GM19351 (cell line): ENCODE measurements around the gene ZC3H12A.

Experiments used
- ATAC-seq: cut with Tn5 transposase; IDR thresholded peaks from one replicate; pipeline ENCODE4 v1.9.1; 2021; ENCODE audit warnings: mild to moderate bottlenecking, moderate library complexity; ENCODE audit not compliant: unreplicated experiment

The ZC3H12A gene

DNA sequence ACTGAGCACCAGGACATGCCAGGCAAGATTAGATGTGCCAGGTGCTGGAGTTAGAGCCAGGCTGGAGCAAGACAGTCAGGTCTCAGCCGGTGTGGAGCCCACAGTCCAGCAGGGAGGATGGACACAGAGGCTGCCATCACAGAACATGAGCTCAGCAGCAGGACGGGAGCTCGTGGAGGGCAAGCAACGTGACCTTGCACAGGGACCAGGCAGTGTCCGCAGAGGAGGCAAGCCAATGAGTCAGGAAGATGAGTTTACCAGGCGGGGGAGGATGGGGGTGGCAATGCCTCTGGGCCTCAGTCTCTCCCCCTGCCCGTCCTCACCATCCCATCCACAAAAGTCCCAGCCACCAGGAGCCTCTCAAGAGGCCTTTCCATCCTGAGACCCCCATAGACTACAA, 20.7 kb upstream of the ZC3H12A start:
- ATAC-seq, result no peak

DNA sequence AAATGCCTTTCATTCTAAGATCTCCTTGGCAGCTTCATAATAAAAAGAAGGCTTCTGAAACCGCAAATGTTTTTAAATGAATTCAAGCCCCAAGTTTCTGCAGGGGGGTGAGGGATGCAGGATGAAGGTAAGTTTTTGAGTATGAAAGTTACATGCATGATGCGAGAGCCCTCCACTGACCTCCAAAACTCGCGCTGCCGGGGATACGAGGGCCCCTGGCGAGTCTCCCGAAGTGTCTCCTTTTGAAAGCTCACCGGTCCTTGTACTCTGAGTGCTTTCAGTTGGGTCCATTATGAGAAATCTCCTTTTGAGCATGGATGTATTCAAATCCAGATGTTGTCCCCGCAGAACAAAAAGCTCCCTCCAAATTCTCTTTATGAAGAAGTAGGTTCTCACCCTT, 18.9 kb upstream of the ZC3H12A start:
- ATAC-seq, result no peak

DNA sequence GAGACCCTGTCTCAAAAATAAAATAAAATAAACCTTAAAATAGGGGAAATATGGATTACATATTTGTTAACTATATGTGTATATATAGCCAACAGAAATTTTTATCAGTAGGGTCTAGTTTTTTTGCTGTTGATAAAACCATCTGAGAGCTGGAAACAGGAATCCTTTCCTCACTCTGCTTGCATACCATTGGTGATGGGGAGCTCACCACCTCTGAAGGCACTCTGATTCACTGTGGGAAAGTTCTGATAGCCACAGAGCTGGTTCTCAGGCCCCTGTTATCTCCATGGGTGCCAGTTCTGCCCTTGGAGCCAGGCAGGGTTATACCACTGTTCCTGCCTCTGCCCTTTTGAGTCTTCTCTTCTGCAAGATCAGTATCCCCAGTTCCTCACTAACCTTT, 17.8 kb upstream of the ZC3H12A start:
- ATAC-seq, result no peak

DNA sequence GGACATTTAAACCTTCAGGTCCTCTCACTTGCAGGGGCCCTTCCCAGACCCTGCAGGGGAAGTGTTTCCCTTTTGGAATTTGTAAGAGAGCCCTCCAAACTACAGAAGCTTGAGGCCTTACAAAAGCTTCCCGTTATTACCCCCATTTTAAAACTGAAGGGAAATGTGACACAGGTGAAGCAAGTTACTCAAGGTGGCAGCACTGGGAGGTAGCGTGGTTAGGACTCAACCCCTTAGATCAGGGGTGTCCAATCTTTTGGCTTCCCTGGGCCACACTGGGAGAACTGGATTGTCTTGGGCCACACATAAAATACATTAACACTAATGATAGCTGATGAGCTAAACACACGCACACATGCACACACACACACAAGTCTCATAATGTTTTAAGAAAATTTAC, 15.8 kb upstream of the ZC3H12A start:
- ATAC-seq, result no peak

DNA sequence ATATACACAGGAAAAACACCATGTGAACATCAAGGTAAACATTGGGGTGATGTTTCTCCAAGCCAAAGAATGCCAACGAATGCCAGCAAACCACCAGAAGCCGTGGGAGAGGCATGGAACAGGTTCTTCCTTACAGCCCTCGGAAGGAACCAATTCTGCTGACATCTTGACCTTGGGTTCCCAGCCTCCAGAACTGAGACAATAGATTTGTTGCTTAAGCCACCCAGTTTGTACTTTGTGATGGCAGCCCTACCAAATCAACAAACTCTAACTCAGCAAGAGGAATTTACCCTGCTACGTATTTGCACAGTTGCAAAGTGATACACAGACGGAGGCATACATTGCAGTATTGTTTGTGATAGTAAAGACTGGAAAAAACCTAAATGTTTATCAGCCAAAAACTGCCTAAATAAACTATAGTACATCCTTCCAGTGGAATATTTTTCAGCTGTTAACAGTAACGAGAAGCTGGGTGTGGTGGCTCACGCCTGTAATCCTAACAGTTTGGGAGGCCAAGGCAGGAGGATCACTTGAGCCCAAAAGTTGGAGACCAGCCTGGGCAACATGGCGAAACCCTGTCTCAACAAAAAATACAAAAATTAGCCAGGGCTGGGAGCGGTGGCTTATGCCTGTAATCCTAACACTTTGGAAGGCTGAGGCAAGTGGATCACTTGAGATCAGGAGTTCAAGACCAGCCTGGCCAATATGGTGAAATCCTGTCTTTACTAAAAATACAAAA, 12.5 kb upstream of the ZC3H12A start:
- ATAC-seq, result no peak

DNA sequence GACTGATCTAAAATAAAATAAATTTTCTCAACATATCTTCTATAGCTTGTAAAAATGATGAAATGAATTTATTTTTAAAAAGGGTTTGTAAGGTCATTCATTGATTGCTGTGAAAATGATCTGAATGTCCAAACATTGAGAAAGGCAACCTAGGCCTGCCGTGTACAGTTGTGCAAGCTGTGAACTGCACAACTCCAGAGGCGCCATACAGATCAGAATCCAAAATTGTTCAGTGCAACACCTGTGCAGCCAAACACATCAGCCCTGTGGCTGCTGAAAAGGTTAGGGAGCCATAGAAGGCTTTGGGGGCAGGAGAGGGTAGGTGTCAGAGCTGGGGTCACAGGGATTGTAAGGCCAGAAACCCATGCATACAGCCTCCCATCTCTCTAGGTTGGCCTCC, 9.9 kb upstream of the ZC3H12A start:
- ATAC-seq, result no peak

DNA sequence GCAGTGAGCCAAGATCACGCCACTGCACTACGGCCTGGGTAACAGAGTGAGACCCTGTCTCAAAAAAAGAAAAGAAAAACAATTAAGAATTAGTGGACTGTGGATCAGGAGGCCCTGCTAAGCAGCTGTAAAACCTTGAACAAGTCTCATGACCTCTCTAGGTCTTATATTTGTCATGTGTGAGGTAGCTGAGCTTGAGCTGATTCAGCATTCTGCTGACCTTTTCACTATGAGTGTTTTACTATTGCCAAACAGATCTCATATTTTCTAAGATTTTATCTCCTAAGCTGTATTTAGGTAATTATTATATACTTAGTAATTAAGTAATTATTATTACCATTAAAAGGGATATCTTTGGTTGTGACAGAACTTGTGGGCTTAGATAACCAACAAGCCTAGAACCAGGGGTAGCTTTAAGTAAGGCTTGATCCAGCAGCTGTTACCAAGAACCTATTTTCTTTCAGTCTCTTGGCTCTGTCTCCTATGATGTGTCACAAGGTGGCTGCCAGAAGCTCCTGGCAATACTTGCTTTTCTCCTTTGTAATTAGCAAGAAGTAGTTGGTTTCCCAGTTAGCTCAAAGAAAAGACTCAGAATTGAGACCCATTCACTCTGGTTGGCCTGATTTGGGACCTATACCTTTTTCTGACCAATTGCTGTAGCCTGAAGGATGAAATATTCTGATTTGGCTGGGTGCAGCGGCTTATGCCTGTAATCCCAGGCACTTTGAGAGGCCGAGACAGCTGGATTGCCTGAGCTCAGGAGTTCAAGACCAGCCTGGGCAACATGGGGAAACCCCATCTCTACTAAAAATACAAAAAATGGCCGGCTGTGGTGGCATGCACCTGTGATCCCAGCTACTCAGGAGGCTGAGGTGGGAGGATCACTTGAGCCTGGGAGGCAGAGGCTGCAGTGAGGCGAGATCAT, 8.5 kb upstream of the ZC3H12A start:
- ATAC-seq, result no peak

DNA sequence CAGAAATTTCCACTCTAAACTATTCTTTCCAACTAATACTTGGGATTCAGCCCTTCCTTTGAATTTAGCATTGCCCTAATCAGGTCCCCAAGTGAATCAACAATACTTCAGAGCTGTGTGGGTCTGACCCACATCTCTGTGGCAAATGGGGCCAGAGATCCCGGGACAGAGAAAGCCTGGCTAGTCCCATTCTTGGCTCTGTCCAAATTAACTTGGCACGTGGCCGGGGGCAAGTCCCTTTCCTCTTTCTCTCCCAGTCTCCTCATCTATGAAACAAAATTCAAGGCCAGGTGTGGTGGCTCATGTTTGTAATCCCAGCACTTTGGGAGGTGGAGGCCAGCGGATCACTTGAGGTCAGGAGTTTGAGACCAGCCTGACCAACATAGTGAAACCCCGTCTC, 6.3 kb upstream of the ZC3H12A start:
- ATAC-seq, result no peak

DNA sequence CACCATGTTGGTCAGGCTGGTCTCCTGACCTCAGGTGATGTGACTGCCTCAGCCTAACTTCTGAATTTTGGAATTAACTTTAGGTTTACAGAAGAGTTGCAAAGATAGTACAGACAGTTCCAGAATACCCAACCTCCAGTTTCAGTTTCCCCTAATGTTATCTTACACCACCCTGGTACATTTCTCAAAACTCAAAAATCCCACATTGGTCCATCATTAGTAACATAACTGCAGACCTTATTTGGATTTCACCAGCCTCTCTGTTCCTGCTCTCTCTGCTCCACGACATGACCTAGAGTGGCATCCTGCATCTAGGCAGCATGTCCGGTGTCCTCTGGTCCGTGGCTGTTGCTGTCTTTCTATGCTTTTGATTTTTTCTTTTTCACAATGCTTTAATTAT, 5.0 kb upstream of the ZC3H12A start:
- no peak for ATAC-seq

DNA sequence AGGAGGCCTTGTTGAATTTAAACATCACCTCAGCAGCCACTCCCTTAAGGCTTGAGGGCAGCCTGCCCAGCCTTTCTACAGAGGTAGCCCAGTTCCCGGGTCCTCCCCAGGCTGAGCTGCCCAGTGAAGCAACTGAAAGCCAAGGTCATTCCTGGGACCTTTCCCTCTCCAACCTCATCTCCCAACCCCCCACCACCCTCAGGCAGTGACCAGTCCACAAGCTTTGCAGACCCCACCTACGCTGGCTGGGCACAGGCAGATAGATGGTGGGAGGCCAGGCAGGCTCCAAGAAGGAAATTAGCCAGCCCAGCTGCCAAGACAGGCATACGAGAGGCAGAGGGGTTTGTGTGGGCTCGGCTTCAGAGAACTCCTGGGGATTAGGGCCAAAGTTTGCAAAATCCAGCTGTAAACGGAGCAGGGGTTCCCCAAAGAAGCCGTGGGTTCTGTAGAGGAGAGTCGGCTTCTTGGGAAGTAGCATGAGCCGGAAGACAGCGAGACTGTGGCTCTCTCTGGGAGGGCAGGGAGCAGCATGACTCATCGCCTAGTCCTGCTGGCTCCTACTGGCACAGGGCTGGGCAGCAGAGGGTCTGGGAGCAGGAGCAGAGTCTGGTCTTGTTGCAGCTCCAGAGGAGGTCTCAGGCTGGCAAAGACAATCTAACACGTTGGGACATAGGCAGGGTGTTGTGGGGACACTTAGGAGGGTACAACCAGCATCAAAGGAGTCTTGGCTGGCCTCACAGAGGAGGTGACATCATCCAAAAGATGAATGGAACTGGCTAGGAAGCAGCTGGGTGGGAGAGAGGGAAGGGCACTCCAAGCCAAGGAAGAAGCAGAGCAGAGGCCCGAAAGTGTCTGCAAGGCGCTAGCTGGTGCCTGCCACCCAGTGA, 2.8 kb upstream of the ZC3H12A start:
- ATAC-seq, result no peak

DNA sequence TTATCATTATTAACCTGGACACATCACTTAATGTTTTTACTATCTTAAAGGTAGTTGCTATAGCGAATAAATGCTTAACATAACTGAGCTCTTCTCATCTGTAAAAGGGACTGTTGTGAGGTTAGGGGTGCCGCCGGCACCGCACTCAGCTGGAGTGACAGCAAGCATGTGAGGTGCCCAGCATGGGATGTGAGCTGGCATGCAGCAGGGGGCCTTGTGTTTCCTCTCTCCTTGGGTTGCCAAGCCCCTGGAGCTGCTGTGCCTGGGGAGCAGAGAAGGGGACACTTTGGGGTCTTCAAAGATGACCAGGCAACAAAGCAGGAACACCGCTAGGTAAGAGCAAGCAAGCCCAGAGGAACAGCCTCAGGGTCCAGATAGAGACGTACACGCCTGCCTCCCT, 2.1 kb upstream of the ZC3H12A start:
- ATAC-seq, result no peak

DNA sequence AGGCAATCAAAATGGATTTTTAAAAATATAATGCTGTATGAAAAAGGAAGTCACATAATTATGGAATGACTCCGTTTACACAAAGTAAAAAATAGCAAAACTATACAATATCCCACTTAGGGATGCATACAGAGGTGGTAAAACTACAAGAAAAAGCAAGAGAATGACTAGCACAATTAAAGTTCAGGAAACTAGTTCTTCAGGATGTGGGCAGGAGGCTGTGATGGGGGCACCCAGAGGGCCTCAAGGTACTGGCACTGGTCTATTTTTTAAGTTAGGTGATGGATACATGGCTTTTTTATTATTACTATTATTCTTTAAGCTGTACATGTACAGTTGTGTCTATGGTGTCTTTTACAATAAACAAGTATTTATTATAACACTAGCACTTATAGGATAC, 1.4 kb upstream of the ZC3H12A start:
- ATAC-seq, result no peak

DNA sequence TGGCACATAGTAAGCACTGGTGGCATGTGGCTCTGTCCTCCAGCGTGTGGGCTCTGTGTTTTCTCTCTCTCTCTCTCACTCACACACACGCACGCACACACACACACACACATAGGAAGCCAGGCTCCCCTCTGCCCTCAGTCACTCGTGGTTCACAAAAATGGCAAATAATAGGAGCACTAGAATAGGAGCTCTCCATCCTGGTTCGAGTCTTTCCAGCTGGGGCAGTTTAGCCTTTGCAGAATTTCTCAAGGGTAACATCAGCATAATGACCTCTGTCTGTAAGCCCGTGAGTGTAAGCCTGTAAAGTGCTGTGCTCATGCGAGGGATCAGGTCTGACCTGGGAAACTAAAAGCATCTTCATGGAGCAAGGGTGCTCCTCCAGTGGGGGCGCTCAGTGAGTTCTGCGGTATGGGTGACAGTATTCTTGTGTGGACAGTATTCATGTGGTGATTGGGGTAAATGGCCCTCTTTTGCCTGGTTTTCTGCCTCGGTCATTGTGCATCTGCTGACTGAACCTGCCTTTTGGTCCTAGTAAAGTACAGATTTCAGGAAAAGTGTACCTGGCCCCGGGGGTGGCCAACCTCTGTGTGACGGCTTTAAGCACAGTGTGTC, 842 bp upstream of the ZC3H12A start:
- ATAC-seq, result no peak

DNA sequence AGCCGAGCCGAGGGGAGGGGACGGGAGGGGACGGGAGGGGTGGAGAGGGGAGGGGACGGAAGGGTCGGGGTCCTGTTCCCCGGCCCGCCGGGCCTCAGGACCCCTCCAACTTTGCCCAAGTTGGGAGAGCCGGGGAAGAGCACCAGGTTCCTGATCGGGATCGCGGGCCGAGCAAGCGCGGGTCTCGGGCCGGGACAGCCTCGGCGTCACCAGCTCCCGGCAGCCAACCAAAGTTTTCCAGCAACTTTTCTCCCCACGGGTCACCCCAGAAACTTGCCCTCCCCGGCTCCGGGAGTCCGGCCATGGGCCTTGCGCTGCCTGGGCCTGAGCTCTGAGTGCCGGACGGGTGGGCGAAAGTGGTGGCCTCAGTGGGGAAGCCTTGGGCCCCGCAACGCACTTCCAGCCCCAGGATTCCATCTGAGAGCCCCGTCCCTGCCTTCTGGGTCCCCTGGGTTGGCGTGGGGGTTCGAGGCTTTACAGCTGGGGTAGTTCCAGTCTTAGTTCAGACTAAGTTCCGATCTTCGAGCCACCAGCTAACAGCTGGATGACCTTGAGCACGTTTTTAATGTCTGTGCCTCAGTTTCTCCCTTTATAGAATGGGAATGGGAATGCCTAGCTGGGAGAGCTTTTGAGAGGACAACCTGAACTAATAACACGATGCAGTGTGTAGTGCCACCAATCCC, 458 bp downstream of the ZC3H12A start:
- ATAC-seq, result no peak

DNA sequence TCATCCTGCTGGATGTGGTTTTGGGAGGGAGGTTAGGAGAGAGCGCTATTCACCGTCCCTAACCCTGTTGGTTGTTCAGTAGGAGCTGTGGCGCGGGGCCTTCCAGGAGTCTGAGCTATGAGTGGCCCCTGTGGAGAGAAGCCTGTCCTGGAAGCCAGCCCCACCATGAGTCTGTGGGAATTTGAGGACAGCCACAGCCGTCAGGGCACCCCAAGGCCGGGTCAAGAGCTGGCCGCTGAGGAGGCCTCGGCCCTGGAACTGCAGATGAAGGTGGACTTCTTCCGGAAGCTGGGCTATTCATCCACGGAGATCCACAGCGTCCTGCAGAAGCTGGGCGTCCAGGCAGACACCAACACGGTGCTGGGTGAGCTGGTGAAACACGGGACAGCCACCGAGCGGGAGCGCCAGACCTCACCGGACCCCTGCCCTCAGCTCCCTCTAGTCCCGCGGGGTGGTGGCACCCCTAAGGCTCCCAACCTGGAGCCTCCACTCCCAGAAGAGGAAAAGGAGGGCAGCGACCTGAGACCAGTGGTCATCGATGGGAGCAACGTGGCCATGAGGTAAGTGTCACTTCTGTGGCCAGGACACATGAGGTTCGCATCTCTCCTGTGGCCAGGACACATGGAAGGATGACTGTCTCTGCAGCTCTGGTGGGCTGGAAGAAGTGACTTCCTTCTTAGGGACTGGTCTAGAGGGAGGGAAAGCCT, 1.2 kb downstream of the ZC3H12A start:
- ATAC-seq, result no peak

DNA sequence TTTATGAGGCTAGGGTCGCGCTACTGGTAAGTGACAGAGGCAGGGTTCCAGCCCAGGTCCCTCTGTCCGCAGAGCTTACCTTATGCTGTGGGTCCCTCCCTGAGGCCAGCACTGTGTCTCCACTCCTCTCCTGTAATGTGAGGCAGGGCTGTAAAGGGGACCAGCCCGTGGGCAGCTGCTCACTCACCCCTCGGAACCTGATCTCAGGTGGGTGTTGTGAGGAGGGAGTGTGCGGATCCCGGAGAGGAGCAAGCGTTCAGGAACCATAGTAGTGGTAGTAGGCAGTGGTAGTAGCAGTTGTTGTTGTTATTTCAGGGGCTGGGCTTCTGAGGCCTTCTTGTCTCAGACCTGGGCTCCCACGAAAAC, 1.7 kb downstream of the ZC3H12A start:
- no peak for ATAC-seq

DNA sequence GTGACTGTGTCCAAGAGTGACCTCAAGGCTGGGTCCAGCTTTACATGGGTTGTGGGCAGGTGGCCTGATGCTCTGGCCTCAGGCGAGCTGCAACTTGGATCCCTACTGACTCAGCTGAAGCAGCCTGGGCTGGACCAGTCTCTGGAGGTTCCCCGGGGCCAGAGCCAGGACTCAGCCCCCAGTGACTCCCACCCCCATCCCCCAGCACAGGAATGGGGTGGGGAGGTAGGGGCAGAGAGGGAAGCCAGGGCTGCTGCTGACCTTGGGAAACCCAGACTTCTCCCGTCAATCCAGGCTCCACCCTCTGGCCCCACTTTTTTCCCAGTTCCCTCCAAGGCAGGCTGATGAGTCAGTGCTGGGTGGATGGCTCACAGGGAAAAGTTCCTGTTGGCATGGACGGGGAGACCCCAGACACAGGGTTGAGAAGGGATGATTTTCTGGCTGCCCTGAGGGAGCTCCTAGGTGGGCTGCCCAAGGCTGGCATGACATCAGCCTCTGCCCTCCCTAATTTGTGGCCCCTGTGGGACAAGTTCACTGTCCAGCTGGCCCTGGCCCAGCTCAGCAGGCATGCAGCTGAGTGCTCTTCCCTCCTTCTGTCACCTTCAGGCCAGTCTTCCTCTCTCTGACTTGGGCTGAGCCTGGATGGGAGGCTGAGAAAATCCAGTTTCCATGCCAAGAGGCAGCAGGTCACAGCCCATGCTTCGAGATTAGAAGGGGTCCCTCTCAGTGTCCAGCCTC, 2.2 kb downstream of the ZC3H12A start:
- ATAC-seq, result no peak

DNA sequence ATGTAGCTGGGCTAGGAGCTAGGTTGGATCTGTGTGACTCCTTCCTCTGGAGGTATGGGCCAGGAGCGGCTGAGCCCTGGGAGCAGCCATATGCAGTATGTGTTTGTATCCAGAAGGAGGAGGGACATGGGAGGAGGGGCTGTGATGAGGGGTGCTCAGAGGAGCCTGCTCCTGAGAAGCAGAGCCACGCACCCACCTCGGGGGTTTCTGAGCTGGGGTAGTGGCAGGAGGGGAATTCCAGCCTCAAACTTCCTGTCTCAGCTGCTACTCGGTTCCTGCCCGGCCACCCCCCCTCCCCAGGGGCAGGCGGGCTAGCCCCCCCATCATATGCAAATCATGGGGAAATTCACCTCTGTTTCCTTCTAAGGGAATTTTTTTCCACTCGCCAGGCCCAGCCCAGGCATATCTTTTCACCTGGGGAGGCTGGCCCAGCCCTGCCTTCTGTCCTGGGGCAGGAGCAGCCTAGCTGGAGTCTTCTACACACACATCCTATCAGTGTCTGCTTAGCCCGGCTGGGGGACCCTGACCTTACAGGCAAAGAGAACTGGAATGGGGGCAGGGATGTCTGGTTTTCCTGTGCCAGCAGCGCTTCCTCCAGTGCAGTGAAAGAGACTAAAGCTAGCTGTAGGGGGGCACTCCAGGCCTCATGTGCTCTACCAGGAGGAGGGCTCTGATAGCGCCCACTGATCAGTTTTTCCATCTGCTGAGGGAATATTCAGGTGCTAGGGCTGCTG, 3.0 kb downstream of the ZC3H12A start:
- ATAC-seq, result peak; percentile 35
